Hepatocyte (in vitro differentiated cells): Measurements from ENCODE around the gene PRMT1. TPM values are rescaled to one million over a fixed set of nuclear protein-coding genes. Genes with fewer than 3 reads are reported as not detected.

ENCODE experiments used
- DNase-seq: peaks from one replicate; pipeline ENCODE4 v3.0.0-alpha.2; 2016; ENCODE audit warnings: low spot score
- H2AFZ ChIP-seq: fragments of 200-600 bp; sonication (generic); 2 replicates; pipeline ENCODE4 v1.6.0; 2016; ENCODE audit warnings: antibody characterized with exemption, mild to moderate bottlenecking
- H3K27ac ChIP-seq: fragments of 200-600 bp; sonication (generic); 2 replicates; pipeline ENCODE4 v1.5.1; 2016; ENCODE audit warnings: mild to moderate bottlenecking
- H3K27me3 ChIP-seq: fragments of 200-600 bp; sonication (generic); 2 replicates; pipeline ENCODE4 v1.6.1; 2016
- H3K36me3 ChIP-seq: fragments of 200-600 bp; sonication (generic); replicated peaks from 2 replicates; pipeline ENCODE4 v1.5.1; 2016; ENCODE audit warnings: low read depth; ENCODE audit not compliant: insufficient read depth
- H3K4me1 ChIP-seq: fragments of 200-600 bp; sonication (generic); 2 replicates; pipeline ENCODE4 v1.5.1; 2016; ENCODE audit warnings: mild to moderate bottlenecking, moderate library complexity; ENCODE audit not compliant: insufficient read depth
- H3K4me2 ChIP-seq: fragments of 200-600 bp; sonication (generic); 2 replicates; pipeline ENCODE4 v1.6.0; 2016
- H3K4me3 ChIP-seq: fragments of 200-600 bp; sonication (generic); 2 replicates; pipeline ENCODE4 v1.5.1; 2016; ENCODE audit warnings: mild to moderate bottlenecking
- H3K79me2 ChIP-seq: fragments of 200-600 bp; sonication (generic); 2 replicates; pipeline ENCODE4 v1.6.0; 2017; ENCODE audit warnings: mild to moderate bottlenecking
- H3K9me2 ChIP-seq: fragments of 200-600 bp; sonication (generic); replicated peaks from 2 replicates; pipeline ENCODE4 v1.6.0; 2017; ENCODE audit warnings: mild to moderate bottlenecking; ENCODE audit not compliant: insufficient read depth
- H3K9me3 ChIP-seq: fragments of 200-600 bp; sonication (generic); 2 replicates; pipeline ENCODE4 v1.5.1; 2016; ENCODE audit warnings: low read depth, mild to moderate bottlenecking
- H4K20me1 ChIP-seq: fragments of 200-600 bp; sonication (generic); 2 replicates; pipeline ENCODE4 v1.6.0; 2016; ENCODE audit warnings: mild to moderate bottlenecking; ENCODE audit not compliant: insufficient read depth, poor library complexity, severe bottlenecking
- EZH2 ChIP-seq: fragments of 200-600 bp; sonication (generic); IDR thresholded peaks from 2 replicates; pipeline ENCODE4 v1.6.1; 2016; ENCODE audit warnings: antibody characterized with exemption, mild to moderate bottlenecking, borderline replicate concordance
- EZH2phosphoT487 ChIP-seq: fragments of 200-600 bp; sonication (generic); IDR thresholded peaks from one replicate; pipeline ENCODE4 v1.6.1; 2018; ENCODE audit warnings: antibody characterized with exemption, mild to moderate bottlenecking, low read depth, moderate library complexity; ENCODE audit not compliant: unreplicated experiment, severe bottlenecking
- WGBS: methylation state at CpG from one replicate; pipeline ENCODE4 v1.1.6; 2016; ENCODE audit warnings: low lambda C conversion rate; ENCODE audit errors: missing lambda C conversion rate; 5-methylcytosine and 5-hydroxymethylcytosine counted together
- polyA plus RNA-seq: library from polyadenylated mRNA; unstranded; fragments of >200 nt; fragmentation: Nextera tagmentation; extraction: Ambion mirVana; gene quantifications from 2 replicates; pipeline ENCODE4 v1.2.1, GENCODE V29; 2016
- total RNA-seq: library from RNA; depleted of rRNA; stranded (reverse); fragments of >200 nt; gene quantifications from 2 replicates; pipeline ENCODE4 v1.2.3, GENCODE V29; 2014
- TF ChIP-seq, protein P1 (sequence below): fragments of 200-600 bp; sonication (generic); IDR thresholded peaks from 2 replicates; pipeline ENCODE4 v1.5.1; 2016; ENCODE audit warnings: antibody characterized with exemption, mild to moderate bottlenecking; ENCODE audit not compliant: poor library complexity

Gene PRMT1
- total and polyA plus RNA-seq, 2 experiments from 2014 or later = 180 to 189 TPM

DNA sequence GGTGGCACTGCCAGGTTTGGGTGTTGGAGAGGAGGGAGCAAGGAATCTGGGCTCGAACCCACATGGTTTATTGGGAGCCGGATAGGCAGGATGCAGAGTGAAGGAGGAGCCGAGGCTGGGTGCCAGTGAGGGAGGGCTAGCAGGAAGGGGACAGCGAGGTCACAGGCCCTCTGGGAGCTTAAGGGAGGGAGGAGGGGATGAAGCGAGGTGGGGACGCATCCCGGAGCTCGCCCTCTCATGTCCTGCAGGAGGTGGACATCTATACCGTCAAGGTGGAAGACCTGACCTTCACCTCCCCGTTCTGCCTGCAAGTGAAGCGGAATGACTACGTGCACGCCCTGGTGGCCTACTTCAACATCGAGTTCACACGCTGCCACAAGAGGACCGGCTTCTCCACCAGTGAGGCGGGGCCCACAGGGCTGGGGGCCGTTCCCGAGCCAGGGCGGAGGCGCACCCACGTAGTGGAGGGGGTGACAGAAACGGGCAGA, 8.8 kb downstream of the PRMT1 start:
- Histone ChIP-seq H3K4me1 (peaks cover 17% of the 10 kb centered on the region), H2AFZ (no peak overlapping the region), H3K27me3 (no peaks in the 10 kb centered on the region), H3K4me3 (no peak overlapping the region), H3K9me3 (no peaks in the 10 kb centered on the region), H3K79me2 (peaks cover 22% of the 10 kb centered on the region), H3K27ac (no peak overlapping the region), H3K4me2 (no peak overlapping the region), H4K20me1 (peaks cover 14% of the 10 kb centered on the region), H3K9me2 (no peaks in the 10 kb centered on the region), H3K36me3 (peaks cover 3% of the 10 kb centered on the region)
- TF ChIP-seq EZH2phosphoT487 (no peak), EZH2 (no peak)
- TF ChIP-seq, protein P1, sequence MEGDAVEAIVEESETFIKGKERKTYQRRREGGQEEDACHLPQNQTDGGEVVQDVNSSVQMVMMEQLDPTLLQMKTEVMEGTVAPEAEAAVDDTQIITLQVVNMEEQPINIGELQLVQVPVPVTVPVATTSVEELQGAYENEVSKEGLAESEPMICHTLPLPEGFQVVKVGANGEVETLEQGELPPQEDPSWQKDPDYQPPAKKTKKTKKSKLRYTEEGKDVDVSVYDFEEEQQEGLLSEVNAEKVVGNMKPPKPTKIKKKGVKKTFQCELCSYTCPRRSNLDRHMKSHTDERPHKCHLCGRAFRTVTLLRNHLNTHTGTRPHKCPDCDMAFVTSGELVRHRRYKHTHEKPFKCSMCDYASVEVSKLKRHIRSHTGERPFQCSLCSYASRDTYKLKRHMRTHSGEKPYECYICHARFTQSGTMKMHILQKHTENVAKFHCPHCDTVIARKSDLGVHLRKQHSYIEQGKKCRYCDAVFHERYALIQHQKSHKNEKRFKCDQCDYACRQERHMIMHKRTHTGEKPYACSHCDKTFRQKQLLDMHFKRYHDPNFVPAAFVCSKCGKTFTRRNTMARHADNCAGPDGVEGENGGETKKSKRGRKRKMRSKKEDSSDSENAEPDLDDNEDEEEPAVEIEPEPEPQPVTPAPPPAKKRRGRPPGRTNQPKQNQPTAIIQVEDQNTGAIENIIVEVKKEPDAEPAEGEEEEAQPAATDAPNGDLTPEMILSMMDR = no peak
- 97% methylated on average over 22 of the region's 23 CpGs for WGBS
- no peak for DNase-seq

DNA sequence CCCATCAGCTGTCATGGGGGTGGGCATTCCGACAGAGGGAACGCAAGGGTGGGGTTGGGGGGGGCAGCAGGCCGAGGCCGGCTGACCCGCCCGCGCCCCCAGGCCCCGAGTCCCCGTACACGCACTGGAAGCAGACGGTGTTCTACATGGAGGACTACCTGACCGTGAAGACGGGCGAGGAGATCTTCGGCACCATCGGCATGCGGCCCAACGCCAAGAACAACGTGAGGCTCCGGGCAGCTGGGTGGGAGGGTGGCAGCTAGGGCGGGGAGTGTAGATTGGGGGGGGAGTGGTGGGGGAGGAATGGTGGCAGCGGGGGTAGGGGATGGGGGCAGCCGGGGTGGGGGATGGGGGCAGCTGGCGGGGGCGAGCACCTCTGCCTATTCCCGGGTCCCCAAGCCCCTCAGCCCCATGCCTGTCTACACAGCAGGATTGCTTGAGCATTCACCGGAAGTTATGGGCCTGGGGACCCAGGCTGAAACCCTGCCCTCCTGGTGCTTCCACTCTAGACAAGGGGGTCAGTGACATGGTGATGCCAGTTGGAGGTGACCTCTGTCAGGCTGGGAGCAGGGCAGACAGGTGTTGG, 9.5 kb downstream of the PRMT1 start:
- H3K27ac ChIP-seq = no peak overlapping the region
- peaks cover 3% of the 10 kb centered on the region for H3K36me3 ChIP-seq
- 97% methylated on average over 6 of the region's 27 CpGs for WGBS

DNA sequence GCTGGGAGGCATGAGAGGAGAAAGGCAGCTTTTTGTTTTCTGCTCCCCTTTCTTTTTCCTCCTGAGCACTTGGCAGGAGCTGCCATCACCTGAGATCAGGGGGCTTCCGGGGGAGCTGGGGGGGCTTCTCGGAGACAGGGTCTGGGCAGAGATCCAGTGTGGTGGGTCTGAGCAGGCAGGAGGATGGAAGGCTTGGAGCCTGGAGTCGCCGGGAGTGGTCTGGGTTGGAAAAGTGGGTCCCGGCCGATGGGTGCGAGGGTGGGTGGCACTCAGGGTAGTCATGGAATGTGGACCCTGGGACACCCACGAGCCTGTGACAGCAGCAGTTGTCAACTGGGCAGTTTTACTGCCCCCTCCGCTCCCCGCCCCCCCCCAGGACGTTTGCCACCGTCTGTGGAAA, 10.1 kb downstream of the PRMT1 start:
- no peaks in the 10 kb centered on the region for H3K9me3 ChIP-seq
- TF ChIP-seq EZH2phosphoT487 (no peak), EZH2 (no peak)
- TF ChIP-seq, protein P1 = no peak
- H3K4me2 ChIP-seq = no peak overlapping the region
- no peak overlapping the region for H3K27ac ChIP-seq
- H2AFZ ChIP-seq = no peak overlapping the region
- 85% methylated on average over 4 of the region's 12 CpGs for WGBS
- no peak overlapping the region for H3K4me3 ChIP-seq
- peaks cover 1% of the 10 kb centered on the region for H4K20me1 ChIP-seq
- peaks cover 10% of the 10 kb centered on the region for H3K79me2 ChIP-seq
- DNase-seq = no peak
- H3K27me3 ChIP-seq = peaks cover 5% of the 10 kb centered on the region
- peaks cover 3% of the 10 kb centered on the region for H3K36me3 ChIP-seq
- H3K9me2 ChIP-seq = no peaks in the 10 kb centered on the region
- H3K4me1 ChIP-seq = peaks cover 17% of the 10 kb centered on the region

More for the DNA sequence above, 9.5 kb downstream of the PRMT1 start:
- Histone ChIP-seq H3K79me2 (peaks cover 15% of the 10 kb centered on the region), H3K27me3 (peaks cover 3% of the 10 kb centered on the region), H3K4me1 (peaks cover 16% of the 10 kb centered on the region), H3K4me3 (no peak overlapping the region), H4K20me1 (peaks cover 7% of the 10 kb centered on the region), H2AFZ (no peak overlapping the region), H3K9me3 (no peaks in the 10 kb centered on the region), H3K9me2 (no peaks in the 10 kb centered on the region), H3K4me2 (no peak overlapping the region)
- TF ChIP-seq, protein P1 = no peak
- TF ChIP-seq EZH2phosphoT487 (no peak), EZH2 (no peak)
- no peak for DNase-seq
